Hepatocyte (in vitro differentiated cells): Measurements from ENCODE around the gene OSBPL3. TPM values are rescaled to one million over a fixed set of nuclear protein-coding genes. Genes with fewer than 3 reads are reported as not detected.

Experiments used
- DNase-seq: peaks from one replicate; pipeline ENCODE4 v3.0.0-alpha.2; 2016; ENCODE audit warnings: low spot score
- H2AFZ ChIP-seq: fragments of 200-600 bp; sonication (generic); 2 replicates; pipeline ENCODE4 v1.6.0; 2016; ENCODE audit warnings: antibody characterized with exemption, mild to moderate bottlenecking
- H3K27ac ChIP-seq: fragments of 200-600 bp; sonication (generic); 2 replicates; pipeline ENCODE4 v1.5.1; 2016; ENCODE audit warnings: mild to moderate bottlenecking
- H3K27me3 ChIP-seq: fragments of 200-600 bp; sonication (generic); 2 replicates; pipeline ENCODE4 v1.6.1; 2016
- H3K36me3 ChIP-seq: fragments of 200-600 bp; sonication (generic); replicated peaks from 2 replicates; pipeline ENCODE4 v1.5.1; 2016; ENCODE audit warnings: low read depth; ENCODE audit not compliant: insufficient read depth
- H3K4me1 ChIP-seq: fragments of 200-600 bp; sonication (generic); 2 replicates; pipeline ENCODE4 v1.5.1; 2016; ENCODE audit warnings: mild to moderate bottlenecking, moderate library complexity; ENCODE audit not compliant: insufficient read depth
- H3K4me2 ChIP-seq: fragments of 200-600 bp; sonication (generic); 2 replicates; pipeline ENCODE4 v1.6.0; 2016
- H3K4me3 ChIP-seq: fragments of 200-600 bp; sonication (generic); 2 replicates; pipeline ENCODE4 v1.5.1; 2016; ENCODE audit warnings: mild to moderate bottlenecking
- H3K79me2 ChIP-seq: fragments of 200-600 bp; sonication (generic); 2 replicates; pipeline ENCODE4 v1.6.0; 2017; ENCODE audit warnings: mild to moderate bottlenecking
- H3K9me2 ChIP-seq: fragments of 200-600 bp; sonication (generic); replicated peaks from 2 replicates; pipeline ENCODE4 v1.6.0; 2017; ENCODE audit warnings: mild to moderate bottlenecking; ENCODE audit not compliant: insufficient read depth
- H3K9me3 ChIP-seq: fragments of 200-600 bp; sonication (generic); 2 replicates; pipeline ENCODE4 v1.5.1; 2016; ENCODE audit warnings: low read depth, mild to moderate bottlenecking
- H4K20me1 ChIP-seq: fragments of 200-600 bp; sonication (generic); 2 replicates; pipeline ENCODE4 v1.6.0; 2016; ENCODE audit warnings: mild to moderate bottlenecking; ENCODE audit not compliant: insufficient read depth, poor library complexity, severe bottlenecking
- EZH2 ChIP-seq: fragments of 200-600 bp; sonication (generic); IDR thresholded peaks from 2 replicates; pipeline ENCODE4 v1.6.1; 2016; ENCODE audit warnings: antibody characterized with exemption, mild to moderate bottlenecking, borderline replicate concordance
- EZH2phosphoT487 ChIP-seq: fragments of 200-600 bp; sonication (generic); IDR thresholded peaks from one replicate; pipeline ENCODE4 v1.6.1; 2018; ENCODE audit warnings: antibody characterized with exemption, mild to moderate bottlenecking, low read depth, moderate library complexity; ENCODE audit not compliant: unreplicated experiment, severe bottlenecking
- WGBS: methylation state at CpG from one replicate; pipeline ENCODE4 v1.1.6; 2016; ENCODE audit warnings: low lambda C conversion rate; ENCODE audit errors: missing lambda C conversion rate; 5-methylcytosine and 5-hydroxymethylcytosine counted together
- polyA plus RNA-seq: library from polyadenylated mRNA; unstranded; fragments of >200 nt; fragmentation: Nextera tagmentation; extraction: Ambion mirVana; gene quantifications from 2 replicates; pipeline ENCODE4 v1.2.1, GENCODE V29; 2016
- total RNA-seq: library from RNA; depleted of rRNA; stranded (reverse); fragments of >200 nt; gene quantifications from 2 replicates; pipeline ENCODE4 v1.2.3, GENCODE V29; 2014
- TF ChIP-seq, protein P1 (sequence below): fragments of 200-600 bp; sonication (generic); IDR thresholded peaks from 2 replicates; pipeline ENCODE4 v1.5.1; 2016; ENCODE audit warnings: antibody characterized with exemption, mild to moderate bottlenecking; ENCODE audit not compliant: poor library complexity

Gene OSBPL3
- total and polyA plus RNA-seq, 2 experiments from 2014 or later = 11.4 to 18.0 TPM

DNA sequence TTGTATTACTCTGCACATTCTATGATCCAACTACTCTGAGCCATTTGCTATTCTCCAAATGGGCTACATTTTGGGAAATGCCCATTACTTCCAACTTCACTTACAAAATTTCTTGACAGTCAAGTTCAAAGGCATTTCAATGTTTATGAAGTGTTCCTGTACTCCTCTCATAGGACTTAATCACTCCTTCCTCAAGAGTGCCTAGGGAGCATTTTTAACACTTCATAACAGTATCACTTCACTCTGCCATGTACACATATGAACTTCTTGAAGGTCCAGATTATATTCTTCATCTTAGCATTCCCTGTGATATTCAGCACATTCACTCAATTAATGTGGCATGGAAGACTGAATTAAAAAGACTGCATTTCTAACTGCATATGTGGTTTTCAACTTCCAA lies 21.6 kb downstream of the OSBPL3 start:
- Histone ChIP-seq H3K4me1 (no peaks in the 10 kb centered on the region), H3K9me2 (no peaks in the 10 kb centered on the region), H4K20me1 (no peaks in the 10 kb centered on the region), H3K9me3 (no peaks in the 10 kb centered on the region), H3K4me3 (no peak overlapping the region), H3K79me2 (peaks cover 84% of the 10 kb centered on the region), H3K4me2 (no peak overlapping the region), H2AFZ (no peak overlapping the region), H3K27me3 (no peaks in the 10 kb centered on the region), H3K36me3 (no peaks in the 10 kb centered on the region), H3K27ac (no peak overlapping the region)
- TF ChIP-seq EZH2phosphoT487 (no peak), EZH2 (no peak)
- TF ChIP-seq, protein P1, sequence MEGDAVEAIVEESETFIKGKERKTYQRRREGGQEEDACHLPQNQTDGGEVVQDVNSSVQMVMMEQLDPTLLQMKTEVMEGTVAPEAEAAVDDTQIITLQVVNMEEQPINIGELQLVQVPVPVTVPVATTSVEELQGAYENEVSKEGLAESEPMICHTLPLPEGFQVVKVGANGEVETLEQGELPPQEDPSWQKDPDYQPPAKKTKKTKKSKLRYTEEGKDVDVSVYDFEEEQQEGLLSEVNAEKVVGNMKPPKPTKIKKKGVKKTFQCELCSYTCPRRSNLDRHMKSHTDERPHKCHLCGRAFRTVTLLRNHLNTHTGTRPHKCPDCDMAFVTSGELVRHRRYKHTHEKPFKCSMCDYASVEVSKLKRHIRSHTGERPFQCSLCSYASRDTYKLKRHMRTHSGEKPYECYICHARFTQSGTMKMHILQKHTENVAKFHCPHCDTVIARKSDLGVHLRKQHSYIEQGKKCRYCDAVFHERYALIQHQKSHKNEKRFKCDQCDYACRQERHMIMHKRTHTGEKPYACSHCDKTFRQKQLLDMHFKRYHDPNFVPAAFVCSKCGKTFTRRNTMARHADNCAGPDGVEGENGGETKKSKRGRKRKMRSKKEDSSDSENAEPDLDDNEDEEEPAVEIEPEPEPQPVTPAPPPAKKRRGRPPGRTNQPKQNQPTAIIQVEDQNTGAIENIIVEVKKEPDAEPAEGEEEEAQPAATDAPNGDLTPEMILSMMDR = no peak
- no peak for DNase-seq

DNA sequence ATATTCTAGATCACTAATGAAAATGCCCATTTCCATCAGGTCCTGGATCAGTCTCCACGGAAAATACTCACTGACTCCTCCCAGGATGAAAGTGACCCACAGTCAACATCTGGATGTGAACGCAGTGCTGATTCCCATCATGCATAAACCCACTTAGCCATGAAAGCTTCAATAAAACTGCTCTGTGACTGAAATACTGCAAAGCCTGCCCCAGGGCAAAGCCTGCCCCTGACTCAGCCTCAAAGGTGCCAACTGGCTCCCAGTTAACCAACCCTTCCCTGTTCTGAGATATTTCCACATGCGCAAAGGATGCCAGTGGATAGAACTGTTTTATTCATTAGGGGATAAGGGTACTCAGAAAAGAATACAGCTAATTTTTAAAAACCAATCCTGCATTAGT lies 24.0 kb downstream of the OSBPL3 start:
- Histone ChIP-seq H3K4me2 (no peak overlapping the region), H3K79me2 (peaks cover 69% of the 10 kb centered on the region), H3K9me2 (no peaks in the 10 kb centered on the region), H3K36me3 (no peaks in the 10 kb centered on the region), H3K4me1 (no peaks in the 10 kb centered on the region), H3K27me3 (no peaks in the 10 kb centered on the region), H3K9me3 (no peaks in the 10 kb centered on the region), H2AFZ (no peak overlapping the region), H3K4me3 (no peak overlapping the region), H4K20me1 (no peaks in the 10 kb centered on the region), H3K27ac (no peak overlapping the region)
- WGBS = 78% methylated on average over 3 of the region's 3 CpGs
- TF ChIP-seq EZH2phosphoT487 = no peak
- TF ChIP-seq, protein P1 = no peak
- TF ChIP-seq EZH2 = no peak
- no peak for DNase-seq

DNA sequence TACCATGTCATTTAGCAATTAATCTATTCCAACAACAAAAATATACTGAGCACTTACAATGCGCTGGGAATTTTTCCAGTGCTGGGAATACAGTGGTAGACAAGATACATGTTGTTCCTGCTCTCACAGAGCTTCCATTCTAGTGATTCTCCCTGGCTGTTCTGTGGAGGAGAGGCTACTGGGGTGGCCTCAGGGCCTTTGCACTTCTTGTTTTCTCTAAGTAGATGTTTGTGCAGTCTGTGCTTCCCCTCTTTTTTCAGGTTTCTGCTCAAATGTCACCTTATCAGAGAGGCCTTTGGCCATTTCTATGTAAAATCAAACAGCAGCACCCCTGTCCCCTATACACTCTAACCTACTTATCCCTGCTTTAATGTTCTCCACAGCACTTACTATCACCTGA lies 24.7 kb downstream of the OSBPL3 start:
- Histone ChIP-seq H2AFZ (no peak overlapping the region), H4K20me1 (no peaks in the 10 kb centered on the region), H3K4me3 (no peak overlapping the region), H3K9me3 (no peaks in the 10 kb centered on the region), H3K4me1 (no peaks in the 10 kb centered on the region), H3K4me2 (no peak overlapping the region), H3K36me3 (no peaks in the 10 kb centered on the region), H3K79me2 (peaks cover 68% of the 10 kb centered on the region), H3K27ac (no peak overlapping the region), H3K9me2 (no peaks in the 10 kb centered on the region), H3K27me3 (no peaks in the 10 kb centered on the region)
- whole genome bisulfite sequencing = 100% methylated on average over 1 of the region's 1 CpG
- no peak for DNase-seq
- TF ChIP-seq EZH2 (no peak), EZH2phosphoT487 (no peak)
- TF ChIP-seq, protein P1 = no peak

DNA sequence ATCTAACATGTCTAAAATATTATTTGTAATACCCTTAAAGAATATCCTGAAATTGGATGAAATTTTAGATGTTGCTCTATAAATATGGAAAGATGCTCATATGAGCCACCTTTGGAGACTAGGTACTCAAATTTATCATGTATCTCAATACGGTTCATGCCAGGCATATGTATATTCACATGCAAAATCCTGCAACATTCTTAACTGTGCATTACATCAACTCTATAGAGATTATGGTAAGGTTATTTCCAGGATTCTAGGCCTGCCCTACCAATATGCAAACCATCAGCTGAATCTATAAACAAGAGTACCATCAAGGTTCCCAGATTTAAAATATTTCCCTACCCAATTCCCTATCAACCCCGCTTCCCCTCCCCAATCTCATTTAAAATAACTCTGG lies 27.5 kb downstream of the OSBPL3 start:
- H3K79me2 ChIP-seq = peaks cover 70% of the 10 kb centered on the region
- no peak for DNase-seq
- H3K9me2 ChIP-seq = no peaks in the 10 kb centered on the region
- WGBS = 89% methylated on average over 2 of the region's 2 CpGs
- H3K4me2 ChIP-seq = no peak overlapping the region
- no peaks in the 10 kb centered on the region for H3K4me1 ChIP-seq
- no peaks in the 10 kb centered on the region for H3K9me3 ChIP-seq
- H2AFZ ChIP-seq = no peak overlapping the region
- H3K27ac ChIP-seq = no peak overlapping the region
- H3K27me3 ChIP-seq = no peaks in the 10 kb centered on the region
- TF ChIP-seq EZH2phosphoT487 = no peak
- TF ChIP-seq, protein P1 = no peak
- TF ChIP-seq EZH2 = no peak
- no peak overlapping the region for H3K4me3 ChIP-seq
- H4K20me1 ChIP-seq = no peaks in the 10 kb centered on the region
- H3K36me3 ChIP-seq = no peaks in the 10 kb centered on the region
